B cell (primary cell): Measurements from ENCODE around the gene NAPB. TPM values are rescaled to one million over a fixed set of nuclear protein-coding genes. Genes with fewer than 3 reads are reported as not detected.

ENCODE experiments used
- ATAC-seq: fragments of 200-7000 bp; cut with Tn5 transposase; one replicate; pipeline ENCODE4 v1.10.0; 2021; ENCODE audit warnings: low read depth, mild to moderate bottlenecking, moderate number of reproducible peaks, moderate library complexity
- CTCF ChIA-PET: fragments of 350-600 bp; sonication (Branson Sonifier 250); formaldehyde crosslinking; loops from one replicate; lab custom pipeline; 2021; ENCODE audit warnings: antibody characterized with exemption, inconsistent platforms; lab: Charles Lee
- POLR2A ChIA-PET: fragments of 350-600 bp; sonication (Branson Sonifier 250); formaldehyde crosslinking; loops from one replicate; lab custom pipeline; 2021; ENCODE audit warnings: antibody characterized with exemption; lab: Charles Lee
- DNase-seq: peaks from one replicate; pipeline ENCODE4 v3.0.0; 2013
- H2AFZ ChIP-seq: 2 replicates; pipeline ENCODE4 v1.6.1; 2012; ENCODE audit warnings: mild to moderate bottlenecking, low read depth, low read length; ENCODE audit not compliant: insufficient read depth, poor library complexity, severe bottlenecking
- H3K27ac ChIP-seq, 2 donors: 1 replicate in 1 of 2; 2 replicates in 1 of 2; pipeline ENCODE4 v1.5.1; 2012 to 2013; ENCODE audit warnings: low read length in 2 of 2, mild to moderate bottlenecking in 2 of 2, moderate library complexity in 1 of 2
- H3K27me3 ChIP-seq, 4 experiments: fragments of 200-600 bp in 1 of 4; sonication (generic) in 1 of 4; replicated peaks in 1 of 4; 1 replicate in 2 of 4; 2 replicates in 2 of 4; pipeline versions ENCODE4 v1.6.1 to v1.7.0; 2013 to 2016; ENCODE audit warnings: low read length in 3 of 4, mild to moderate bottlenecking in 2 of 4, mixed read lengths in 1 of 4, moderate library complexity in 1 of 4; ENCODE audit not compliant: insufficient read depth in 4 of 4, control insufficient read depth in 3 of 4; ENCODE audit errors: control extremely low read depth in 1 of 4
- H3K36me3 ChIP-seq, 2 experiments: replicated peaks in 1 of 2; 1 replicate in 1 of 2; 2 replicates in 1 of 2; pipeline versions ENCODE4 v1.6.1 to v1.7.1; 2013; ENCODE audit warnings: low read length in 1 of 2; ENCODE audit not compliant: insufficient read depth in 2 of 2, control insufficient read depth in 1 of 2; ENCODE audit errors: control extremely low read depth in 1 of 2, extremely low read depth in 1 of 2
- H3K4me1 ChIP-seq, 2 donors: fragments of 200-600 bp in 1 of 2; sonication (generic) in 1 of 2; 1 replicate in 1 of 2; 2 replicates in 1 of 2; pipeline versions ENCODE4 v1.5.1 to v1.6.1; 2013 to 2017; ENCODE audit warnings: low read length in 2 of 2; ENCODE audit not compliant: control insufficient read depth in 2 of 2, insufficient read depth in 2 of 2
- H3K4me2 ChIP-seq: replicated peaks from 2 replicates; pipeline ENCODE3; 2012; ENCODE audit warnings: mild to moderate bottlenecking, low read depth, low read length; ENCODE audit not compliant: poor library complexity, severe bottlenecking
- H3K4me3 ChIP-seq, 5 experiments: fragments of 200-600 bp in 1 of 5; sonication (generic) in 1 of 5; 1 replicate in 3 of 5; 2 replicates in 2 of 5; pipeline versions ENCODE4 v1.5.1 to v1.7.0; 2011 to 2016; ENCODE audit warnings: low read length in 4 of 5, mild to moderate bottlenecking in 4 of 5, low read depth in 2 of 5, control low read depth in 1 of 5, moderate library complexity in 1 of 5; ENCODE audit not compliant: insufficient read depth in 1 of 5; ENCODE audit errors: control extremely low read depth in 1 of 5, extremely low read depth in 1 of 5
- H3K79me2 ChIP-seq: fragments of 200-600 bp; sonication (generic); one replicate; pipeline ENCODE4 v1.6.0; 2016; ENCODE audit warnings: low read length; ENCODE audit not compliant: control insufficient read depth, insufficient read depth
- H3K9ac ChIP-seq: fragments of 200-600 bp; sonication (generic); 2 replicates; pipeline ENCODE4 v1.6.1; 2017; ENCODE audit warnings: mild to moderate bottlenecking, low read length, moderate library complexity
- H3K9me3 ChIP-seq, 3 donors: one replicate each; pipeline versions ENCODE4 v1.6.1 to v1.7.1; 2013; ENCODE audit warnings: low read length in 2 of 3; ENCODE audit not compliant: control insufficient read depth in 2 of 3, insufficient read depth in 1 of 3; ENCODE audit errors: control extremely low read depth in 1 of 3
- H4K20me1 ChIP-seq: 2 replicates; pipeline ENCODE4 v1.6.0; 2012; ENCODE audit warnings: mild to moderate bottlenecking, low read length; ENCODE audit not compliant: insufficient read depth, control insufficient read depth, poor library complexity, severe bottlenecking
- H3K27ac Mint-ChIP-seq: one replicate; pipeline ENCODE4 v1.8.0; 2021; ENCODE audit warnings: mixed read lengths
- H3K27me3 Mint-ChIP-seq: one replicate; pipeline ENCODE4 v1.8.0; 2021; ENCODE audit warnings: mixed read lengths
- H3K4me1 Mint-ChIP-seq: one replicate; pipeline ENCODE4 v1.8.0; 2021; ENCODE audit warnings: mixed read lengths
- H3K4me3 Mint-ChIP-seq: one replicate; pipeline ENCODE4 v1.8.0; 2021; ENCODE audit warnings: mixed read lengths
- H3K9me3 Mint-ChIP-seq: one replicate; pipeline ENCODE4 v1.8.0; 2022; ENCODE audit warnings: mixed read lengths; ENCODE audit not compliant: insufficient read depth
- EZH2 ChIP-seq: IDR thresholded peaks from 2 replicates; pipeline ENCODE4 v1.6.1; 2012; ENCODE audit warnings: borderline replicate concordance, low read depth, mild to moderate bottlenecking, moderate library complexity, low read length; ENCODE audit not compliant: insufficient read depth, poor library complexity, severe bottlenecking
- WGBS: methylation state at CpG from one replicate; pipeline ENCODE4 v1.1.5; 2013; ENCODE audit warnings: missing lambda C conversion rate; ENCODE audit not compliant: insufficient coverage; 5-methylcytosine and 5-hydroxymethylcytosine counted together
- intact Hi-C: fragments of 100-400 bp; cut with micrococcal nuclease; formaldehyde crosslinking; loops from one replicate; pipeline ENCODE4 v1.10.0; 2022
- polyA plus RNA-seq: library from polyadenylated mRNA; depleted of rRNA; stranded (reverse); fragments of >200 nt; gene quantifications from 2 replicates; pipeline ENCODE4 v1.2.3, GENCODE V29; 2012
- total RNA-seq, 2 donors: library from RNA; stranded (reverse); fragments of 120-200 nt in 1 of 2; gene quantifications; 1 replicate in 1 of 2; 2 replicates in 1 of 2; pipeline versions ENCODE4 v1.2.3 to v1.2.4, GENCODE V29; 2013 to 2022
- TF ChIP-seq, protein P1 (sequence below): fragments of 200-600 bp; IDR thresholded peaks from one replicate; pipeline ENCODE4 v1.8.0; 2022; ENCODE audit warnings: antibody characterized with exemption, mild to moderate bottlenecking

Gene NAPB
- total and polyA plus RNA-seq, 2 donors (not counting 1 experiment from before 2014, with no cell fraction given), result 4.1 to 13.0 TPM

DNA sequence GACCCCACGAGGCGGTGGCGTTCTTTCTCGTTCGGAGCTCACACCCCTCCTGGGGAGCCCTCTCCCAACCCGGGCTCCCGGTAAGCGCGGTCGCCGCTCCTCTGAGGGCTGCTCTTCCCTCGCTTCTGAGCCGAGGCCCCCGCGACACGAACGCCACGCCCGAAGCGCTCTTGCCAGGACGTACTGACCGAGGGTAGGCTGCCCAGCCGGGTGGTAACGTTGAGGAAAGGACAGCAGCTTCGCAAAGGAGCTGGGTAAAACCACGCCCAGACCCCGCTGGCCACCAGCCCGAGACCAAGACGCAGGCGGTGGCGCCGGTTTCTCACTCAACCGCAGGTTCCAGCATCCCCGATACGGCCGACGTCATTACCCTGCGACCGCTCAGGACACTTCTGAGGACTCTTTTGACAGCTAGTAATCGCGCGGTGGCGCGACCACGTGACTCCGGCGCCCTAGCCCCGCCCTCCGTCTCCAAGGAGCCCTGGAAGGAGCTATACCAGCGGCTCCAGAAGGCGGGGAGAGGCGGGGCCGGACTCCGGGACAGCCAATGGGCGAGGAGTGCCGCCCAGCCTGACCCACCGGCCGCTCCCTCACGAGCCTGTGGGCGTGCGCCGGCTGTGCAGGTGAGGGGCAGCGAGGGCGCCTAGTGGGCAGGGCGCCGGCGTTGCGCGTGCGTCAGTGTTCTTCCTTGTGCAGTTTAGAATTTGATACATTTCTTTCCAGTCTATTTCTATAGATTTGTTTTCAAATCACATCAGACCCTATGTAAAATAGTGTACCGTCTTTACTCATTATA, 63.3 kb downstream of the NAPB start:
- peak overlapping the region; percentile 94 for H3K4me2 ChIP-seq
- H3K4me1 Mint-ChIP-seq, result peaks cover 33% of the 10 kb centered on the region
- WGBS, result 1% methylated on average over 70 of the region's 71 CpGs
- TF ChIP-seq EZH2, result no peak
- TF ChIP-seq, protein P1, sequence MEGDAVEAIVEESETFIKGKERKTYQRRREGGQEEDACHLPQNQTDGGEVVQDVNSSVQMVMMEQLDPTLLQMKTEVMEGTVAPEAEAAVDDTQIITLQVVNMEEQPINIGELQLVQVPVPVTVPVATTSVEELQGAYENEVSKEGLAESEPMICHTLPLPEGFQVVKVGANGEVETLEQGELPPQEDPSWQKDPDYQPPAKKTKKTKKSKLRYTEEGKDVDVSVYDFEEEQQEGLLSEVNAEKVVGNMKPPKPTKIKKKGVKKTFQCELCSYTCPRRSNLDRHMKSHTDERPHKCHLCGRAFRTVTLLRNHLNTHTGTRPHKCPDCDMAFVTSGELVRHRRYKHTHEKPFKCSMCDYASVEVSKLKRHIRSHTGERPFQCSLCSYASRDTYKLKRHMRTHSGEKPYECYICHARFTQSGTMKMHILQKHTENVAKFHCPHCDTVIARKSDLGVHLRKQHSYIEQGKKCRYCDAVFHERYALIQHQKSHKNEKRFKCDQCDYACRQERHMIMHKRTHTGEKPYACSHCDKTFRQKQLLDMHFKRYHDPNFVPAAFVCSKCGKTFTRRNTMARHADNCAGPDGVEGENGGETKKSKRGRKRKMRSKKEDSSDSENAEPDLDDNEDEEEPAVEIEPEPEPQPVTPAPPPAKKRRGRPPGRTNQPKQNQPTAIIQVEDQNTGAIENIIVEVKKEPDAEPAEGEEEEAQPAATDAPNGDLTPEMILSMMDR, result no peak
- H3K27me3 Mint-ChIP-seq, result no peaks in the 10 kb centered on the region
- H2AFZ ChIP-seq, result peak overlapping the region; percentile 84
- peaks cover 3 to 15% of the 10 kb centered on the region in 2 experiments for H3K36me3 ChIP-seq
- H3K9ac ChIP-seq, result peak overlapping the region; percentile 89
- ATAC-seq, result peak; percentile 75
- peak overlapping the region; percentile 97 for H3K27ac Mint-ChIP-seq
- peaks cover 20 to 33% of the 10 kb centered on the region in 2 donors for H3K4me1 ChIP-seq
- no peaks in the 10 kb centered on the region for H3K27me3 ChIP-seq
- no peaks in the 10 kb centered on the region for H3K9me3 ChIP-seq
- POLR2A ChIA-PET, result interaction anchor here (3.0 kb wide), 1 partner anchor 8 kb away, joined by 26 read pairs; the partner anchor contains the start of gene NXT1
- H3K79me2 ChIP-seq, result peaks cover 43% of the 10 kb centered on the region
- H3K4me3 ChIP-seq, result peak overlapping the region; percentile 68 to 88 (median 83)
- CTCF ChIA-PET, result interaction anchor here (0.7 to 2.1 kb wide), 4 partner anchors 8 to 63 kb away, joined by 3 to 27 read pairs (median 4); partner anchors contain the start of genes NAPB and NXT1
- peak; percentile 100 for DNase-seq
- no peaks in the 10 kb centered on the region for H4K20me1 ChIP-seq
- peak overlapping the region; percentile 94 for H3K4me3 Mint-ChIP-seq
- H3K27ac ChIP-seq, result peak overlapping the region; percentile 94 to 98
- no peaks in the 10 kb centered on the region for H3K9me3 Mint-ChIP-seq
- intact Hi-C loops, result loop anchor here (1.0 to 5.0 kb wide), 3 partner anchors 8 to 1889 kb away; partner anchors contain the start of genes NAPB, NXT1 and PYGB

DNA sequence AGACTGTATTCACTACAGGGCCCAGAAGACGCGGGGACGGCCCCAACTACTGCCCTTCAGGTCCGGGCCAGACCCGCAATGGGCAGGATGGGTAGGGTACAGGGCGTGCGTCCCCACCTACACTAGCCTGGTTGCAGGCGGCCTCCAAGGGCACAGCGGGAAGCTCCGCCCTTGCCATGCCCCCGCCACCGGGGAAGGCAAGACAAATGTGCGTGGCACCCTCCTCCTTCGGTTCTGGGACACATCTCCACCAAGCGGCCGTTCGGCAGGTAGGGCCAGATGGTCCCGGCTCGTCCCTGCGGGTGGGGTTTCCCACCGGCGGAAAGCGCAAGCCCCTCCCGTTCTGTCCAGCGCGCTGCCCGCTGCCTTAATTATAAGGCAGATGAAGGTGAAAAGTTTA, 65.1 kb downstream of the NAPB start:
- TF ChIP-seq, protein P1, result no peak
- TF ChIP-seq EZH2, result no peak
- Histone ChIP-seq H3K27me3 (no peaks in the 10 kb centered on the region), H3K9ac (no peak overlapping the region), H3K79me2 (peaks cover 53% of the 10 kb centered on the region), H3K4me1 (peaks cover 28 to 38% of the 10 kb centered on the region in 2 donors), H3K9me3 (no peaks in the 10 kb centered on the region), H4K20me1 (peaks cover 4% of the 10 kb centered on the region), H3K36me3 (peaks cover 3 to 15% of the 10 kb centered on the region in 2 experiments), H3K27ac (peak overlapping the region in 1 of 2 donors; percentile 45), H3K4me3 (no peak overlapping the region), H2AFZ (no peak overlapping the region), H3K4me2 (no peak overlapping the region)
- intact Hi-C loops, result loop anchor here (5.0 kb wide), 1 partner anchor 1891 kb away; the partner anchor contains the start of gene PYGB
- no peaks in the 10 kb centered on the region for H3K9me3 Mint-ChIP-seq
- DNase-seq (no peak), ATAC-seq (no peak)
- no peak overlapping the region for H3K27ac Mint-ChIP-seq
- POLR2A ChIA-PET, result no interaction called here
- over 99% methylated on average over 14 of the region's 27 CpGs for WGBS
- peak overlapping the region; percentile 16 for H3K4me3 Mint-ChIP-seq
- H3K27me3 Mint-ChIP-seq, result no peaks in the 10 kb centered on the region
- peaks cover 41% of the 10 kb centered on the region for H3K4me1 Mint-ChIP-seq
- CTCF ChIA-PET, result interaction anchor here (0.6 kb wide), 1 partner anchor 1678 kb away, joined by 3 read pairs; no protein-coding TSS in a partner anchor
